ENCODE data around the gene C1orf21. TPM values are rescaled to one million over a fixed set of nuclear protein-coding genes. Genes with fewer than 3 reads are reported as not detected.
A peak's percentile ranks its signal among the peaks of the same experiment; 100 is the strongest.

C1orf21 gene
- polyA plus RNA-seq, 1 of the 3 experiments (the other 2 are of a cell fraction): 4.8 TPM

DNA sequence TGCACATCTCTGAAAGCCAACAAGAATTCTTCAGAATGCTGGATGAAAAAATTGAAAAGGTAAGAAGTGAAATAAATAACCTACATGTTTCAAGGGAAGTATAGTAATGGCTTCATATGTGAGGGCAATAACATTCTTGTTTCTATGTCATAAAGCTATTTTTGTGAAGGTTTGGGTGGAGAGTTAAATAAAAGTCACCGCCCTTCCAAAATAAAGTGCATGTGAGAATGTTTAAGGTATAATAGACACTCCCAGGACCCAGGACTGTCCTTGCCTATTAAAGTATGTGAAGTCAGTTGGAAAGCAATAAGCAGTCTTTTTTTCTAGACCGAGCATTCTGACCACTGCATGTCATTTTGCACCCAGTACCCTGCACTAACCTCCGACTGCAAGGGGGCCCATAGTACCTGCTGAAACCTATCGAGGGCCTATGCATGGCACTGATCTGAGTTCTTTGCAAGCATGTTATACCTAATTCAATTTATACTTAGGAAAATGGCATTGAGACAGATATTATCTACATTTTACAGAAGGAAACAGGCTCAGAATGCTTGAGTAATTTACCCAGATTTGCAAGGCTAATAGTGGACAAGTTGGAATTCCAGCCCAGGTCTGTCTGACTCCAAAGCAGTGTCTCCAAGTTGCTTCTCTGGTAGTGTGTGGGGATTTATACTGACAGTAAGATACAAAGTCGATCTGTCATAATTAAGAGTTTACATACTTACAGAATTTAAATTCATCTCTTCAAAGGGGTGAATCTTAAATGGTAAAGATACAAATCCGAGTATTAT lies 211.8 kb downstream of the C1orf21 start:
- TF ChIP-seq, protein P1, sequence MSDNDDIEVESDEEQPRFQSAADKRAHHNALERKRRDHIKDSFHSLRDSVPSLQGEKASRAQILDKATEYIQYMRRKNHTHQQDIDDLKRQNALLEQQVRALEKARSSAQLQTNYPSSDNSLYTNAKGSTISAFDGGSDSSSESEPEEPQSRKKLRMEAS (IDR thresholded peaks at IDR 0.05; ENCODE audit: low read depth): no peak
- TF ChIP-seq, protein P2, sequence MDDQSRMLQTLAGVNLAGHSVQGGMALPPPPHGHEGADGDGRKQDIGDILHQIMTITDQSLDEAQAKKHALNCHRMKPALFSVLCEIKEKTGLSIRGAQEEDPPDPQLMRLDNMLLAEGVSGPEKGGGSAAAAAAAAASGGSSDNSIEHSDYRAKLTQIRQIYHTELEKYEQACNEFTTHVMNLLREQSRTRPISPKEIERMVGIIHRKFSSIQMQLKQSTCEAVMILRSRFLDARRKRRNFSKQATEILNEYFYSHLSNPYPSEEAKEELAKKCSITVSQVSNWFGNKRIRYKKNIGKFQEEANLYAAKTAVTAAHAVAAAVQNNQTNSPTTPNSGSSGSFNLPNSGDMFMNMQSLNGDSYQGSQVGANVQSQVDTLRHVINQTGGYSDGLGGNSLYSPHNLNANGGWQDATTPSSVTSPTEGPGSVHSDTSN (IDR thresholded peaks at IDR 0.05): no peak
- TF ChIP-seq GABPA (IDR thresholded peaks at IDR 0.05; ENCODE audit: low read depth): no peak
- TF ChIP-seq RFX5 (IDR thresholded peaks at IDR 0.05; ENCODE audit: low read length): no peak
- TF ChIP-seq, protein P3, sequence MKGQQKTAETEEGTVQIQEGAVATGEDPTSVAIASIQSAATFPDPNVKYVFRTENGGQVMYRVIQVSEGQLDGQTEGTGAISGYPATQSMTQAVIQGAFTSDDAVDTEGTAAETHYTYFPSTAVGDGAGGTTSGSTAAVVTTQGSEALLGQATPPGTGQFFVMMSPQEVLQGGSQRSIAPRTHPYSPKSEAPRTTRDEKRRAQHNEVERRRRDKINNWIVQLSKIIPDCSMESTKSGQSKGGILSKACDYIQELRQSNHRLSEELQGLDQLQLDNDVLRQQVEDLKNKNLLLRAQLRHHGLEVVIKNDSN (IDR thresholded peaks at IDR 0.05; ENCODE audit: borderline replicate concordance, low read depth): no peak
- H2AFZ ChIP-seq (ENCODE audit: low read depth): no peak overlapping the region
- H3K27me3 ChIP-seq (ENCODE audit: insufficient read depth): no peaks in the 10 kb centered on the region
- DNase-seq: no peak
- H3K4me3 ChIP-seq (ENCODE audit: low read depth in 2 of 2, low read length in 1 of 2): no peak overlapping the region
- no peaks in the 10 kb centered on the region for H3F3A ChIP-seq (replicated peaks; ENCODE audit: insufficient read depth)
- H3K27ac ChIP-seq (ENCODE audit: low read depth in 2 of 2, low read length in 1 of 2): peak overlapping the region in 1 of 2 experiments; percentile 39; a peak in 2 of 4 replicates
- H3K36me3 ChIP-seq (replicated peaks in 1 of 2; ENCODE audit: control insufficient read depth in 1 of 2, insufficient read depth in 2 of 2, low read length in 1 of 2): no peaks in the 10 kb centered on the region
- peak overlapping the region; percentile 9; the same call in 1 of the 2 replicates for H3K4me2 ChIP-seq
- no peaks in the 10 kb centered on the region for H4K20me1 ChIP-seq (ENCODE audit: insufficient read depth)
- H3K9me3 ChIP-seq: no peaks in the 10 kb centered on the region
- ChIA-PET POLR2A (no interaction called here), CTCF (no interaction called here)
- H3K79me2 ChIP-seq (ENCODE audit: insufficient read depth): no peaks in the 10 kb centered on the region
- no peak overlapping the region for H3K9ac ChIP-seq
- WGBS (ENCODE audit: low lambda C conversion rate): 77% methylated on average over 6 of the region's 6 CpGs
- peaks cover 11 to 23% of the 10 kb centered on the region in 2 experiments; a peak in 3 of 4 replicates for H3K4me1 ChIP-seq (ENCODE audit: control insufficient read depth in 1 of 2, insufficient read depth in 2 of 2, low read depth in 1 of 2, low read length in 1 of 2)
- no peaks in the 10 kb centered on the region for H3K9me2 ChIP-seq

DNA sequence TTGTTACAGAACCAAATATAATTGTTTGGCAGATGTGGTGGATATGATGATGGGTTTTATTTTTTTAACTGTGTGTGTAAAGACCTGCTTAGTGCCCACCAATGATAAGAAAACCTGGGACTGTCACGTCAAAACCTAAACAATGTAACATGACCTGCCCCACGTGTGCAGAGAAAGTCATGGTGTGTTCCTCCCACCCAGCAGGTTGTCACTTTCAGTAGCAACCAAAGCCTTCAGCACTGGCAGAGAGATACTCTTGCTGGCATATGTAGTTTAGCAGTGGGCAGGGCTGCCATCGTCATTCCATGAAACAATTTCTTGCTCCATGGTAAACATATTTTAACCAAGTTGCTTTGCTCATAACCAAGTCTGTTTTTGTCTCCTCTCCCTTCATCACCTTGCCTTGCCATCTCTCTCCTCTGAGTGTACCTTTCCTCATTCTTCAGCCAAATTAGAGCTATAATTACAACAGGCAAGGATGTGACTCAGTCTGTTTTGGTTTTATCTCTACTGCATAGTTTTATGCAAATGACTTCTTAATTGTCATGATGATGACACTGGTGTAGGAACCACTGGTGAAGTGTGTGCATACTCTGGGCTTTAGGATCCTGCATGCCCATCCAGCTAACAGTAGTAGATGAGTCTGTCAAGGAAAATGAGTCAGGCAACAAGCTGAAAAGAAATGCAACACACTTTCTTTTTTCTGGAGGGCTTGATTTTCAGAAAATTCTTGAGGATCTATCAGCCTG lies 217.5 kb downstream of the C1orf21 start:
- POLR2A ChIA-PET: no interaction called here
- Histone ChIP-seq H3K9me2 (no peaks in the 10 kb centered on the region), H3K27ac (ENCODE audit: low read depth in 2 of 2, low read length in 1 of 2) (no peak overlapping the region), H3K4me3 (ENCODE audit: low read depth in 2 of 2, low read length in 1 of 2) (no peak overlapping the region), H3K4me1 (ENCODE audit: control insufficient read depth in 1 of 2, insufficient read depth in 2 of 2, low read depth in 1 of 2, low read length in 1 of 2) (peaks cover 0 to 9% of the 10 kb centered on the region in 2 experiments; a peak in 3 of 4 replicates), H3K79me2 (ENCODE audit: insufficient read depth) (no peaks in the 10 kb centered on the region), H2AFZ (ENCODE audit: low read depth) (no peak overlapping the region), H3K36me3 (replicated peaks in 1 of 2; ENCODE audit: control insufficient read depth in 1 of 2, insufficient read depth in 2 of 2, low read length in 1 of 2) (no peaks in the 10 kb centered on the region), H4K20me1 (ENCODE audit: insufficient read depth) (no peaks in the 10 kb centered on the region), H3K4me2 (no peak overlapping the region), H3K27me3 (ENCODE audit: insufficient read depth) (no peaks in the 10 kb centered on the region), H3K9me3 (no peaks in the 10 kb centered on the region), H3F3A (replicated peaks; ENCODE audit: insufficient read depth) (no peaks in the 10 kb centered on the region), H3K9ac (no peak overlapping the region)
- 94% methylated on average over 3 of the region's 3 CpGs for WGBS (ENCODE audit: low lambda C conversion rate)
- CTCF ChIA-PET: interaction anchor here (1.0 kb wide), 1 partner anchor 25 kb away, joined by 3 read pairs; no protein-coding TSS in a partner anchor
- DNase-seq: no peak
- TF ChIP-seq FOXJ3 (CRISPR knock-in tag; IDR thresholded peaks at IDR 0.05) (no peak), JUND (IDR thresholded peaks at IDR 0.05) (no peak), YY1 (IDR thresholded peaks at IDR 0.05; ENCODE audit: low read depth) (no peak), EP300 (IDR thresholded peaks at IDR 0.05; ENCODE audit: borderline replicate concordance in 1 of 2, low read depth in 1 of 2, low read length in 1 of 2) (no peak), CHD2 (IDR thresholded peaks at IDR 0.05; ENCODE audit: low read length, partially characterized antibody) (no peak), RXRA (IDR thresholded peaks at IDR 0.05; ENCODE audit: borderline replicate concordance, low read depth) (no peak), RCOR1 (IDR thresholded peaks at IDR 0.05; ENCODE audit: low read length) (no peak), TAF1 (IDR thresholded peaks at IDR 0.05; ENCODE audit: borderline replicate concordance, low read depth, low read length) (no peak), GABPA (IDR thresholded peaks at IDR 0.05; ENCODE audit: low read depth) (no peak), MEF2A (IDR thresholded peaks at IDR 0.05; ENCODE audit: borderline replicate concordance, low read depth) (no peak), SMC3 (IDR thresholded peaks at IDR 0.05; ENCODE audit: low read depth, low read length) (no peak)
- TF ChIP-seq, protein P4, sequence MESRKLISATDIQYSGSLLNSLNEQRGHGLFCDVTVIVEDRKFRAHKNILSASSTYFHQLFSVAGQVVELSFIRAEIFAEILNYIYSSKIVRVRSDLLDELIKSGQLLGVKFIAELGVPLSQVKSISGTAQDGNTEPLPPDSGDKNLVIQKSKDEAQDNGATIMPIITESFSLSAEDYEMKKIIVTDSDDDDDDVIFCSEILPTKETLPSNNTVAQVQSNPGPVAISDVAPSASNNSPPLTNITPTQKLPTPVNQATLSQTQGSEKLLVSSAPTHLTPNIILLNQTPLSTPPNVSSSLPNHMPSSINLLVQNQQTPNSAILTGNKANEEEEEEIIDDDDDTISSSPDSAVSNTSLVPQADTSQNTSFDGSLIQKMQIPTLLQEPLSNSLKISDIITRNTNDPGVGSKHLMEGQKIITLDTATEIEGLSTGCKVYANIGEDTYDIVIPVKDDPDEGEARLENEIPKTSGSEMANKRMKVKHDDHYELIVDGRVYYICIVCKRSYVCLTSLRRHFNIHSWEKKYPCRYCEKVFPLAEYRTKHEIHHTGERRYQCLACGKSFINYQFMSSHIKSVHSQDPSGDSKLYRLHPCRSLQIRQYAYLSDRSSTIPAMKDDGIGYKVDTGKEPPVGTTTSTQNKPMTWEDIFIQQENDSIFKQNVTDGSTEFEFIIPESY (IDR thresholded peaks at IDR 0.05; ENCODE audit: borderline replicate concordance, low read depth): no peak
- TF ChIP-seq, protein P5, sequence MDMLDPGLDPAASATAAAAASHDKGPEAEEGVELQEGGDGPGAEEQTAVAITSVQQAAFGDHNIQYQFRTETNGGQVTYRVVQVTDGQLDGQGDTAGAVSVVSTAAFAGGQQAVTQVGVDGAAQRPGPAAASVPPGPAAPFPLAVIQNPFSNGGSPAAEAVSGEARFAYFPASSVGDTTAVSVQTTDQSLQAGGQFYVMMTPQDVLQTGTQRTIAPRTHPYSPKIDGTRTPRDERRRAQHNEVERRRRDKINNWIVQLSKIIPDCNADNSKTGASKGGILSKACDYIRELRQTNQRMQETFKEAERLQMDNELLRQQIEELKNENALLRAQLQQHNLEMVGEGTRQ (IDR thresholded peaks at IDR 0.05; ENCODE audit: borderline replicate concordance, low read depth, low read length): no peak
- TF ChIP-seq, protein P2 (IDR thresholded peaks at IDR 0.05): no peak
- TF ChIP-seq, protein P1 (IDR thresholded peaks at IDR 0.05; ENCODE audit: low read depth): no peak

Measured in SK-N-SH (cell line).